Measurements from ENCODE around the gene TMEM41A.
"Not testable (repeated sequence)": the region's sequence is repeated elsewhere in the genome, so short reads cannot be mapped to it uniquely, and the experiment has no call there.

The TMEM41A gene

DNA sequence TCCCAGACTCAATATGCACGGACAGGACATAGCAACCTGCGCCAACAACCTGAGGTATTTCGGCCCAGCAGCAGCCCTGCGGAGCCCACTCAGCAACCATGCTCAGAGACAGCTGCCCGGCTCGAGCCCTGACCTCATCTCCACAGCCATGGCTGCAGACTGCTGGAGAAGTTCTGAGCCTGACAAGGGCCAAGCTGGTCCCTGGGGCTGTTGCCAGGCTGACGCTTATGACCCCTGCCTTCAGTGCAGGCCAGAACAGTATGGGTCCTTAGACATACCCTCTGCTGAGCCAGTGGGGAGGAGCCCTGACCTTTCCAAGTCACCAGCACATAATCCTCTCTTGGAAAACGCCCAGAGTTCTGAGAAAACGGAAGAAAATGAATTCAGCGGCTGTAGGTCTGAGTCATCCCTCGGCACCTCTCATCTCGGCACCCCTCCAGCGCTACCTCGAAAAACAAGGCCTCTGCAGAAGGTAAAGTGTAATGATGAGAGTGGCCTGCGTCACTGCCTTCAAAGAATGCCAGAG is 25.5 kb downstream of the TMEM41A start:
- H3K4me3 ChIP-seq (ENCODE audit: low read length) = no peak overlapping the region
- no peak overlapping the region for H3K4me2 ChIP-seq (ENCODE audit: low read length)
- TF ChIP-seq, protein P1, sequence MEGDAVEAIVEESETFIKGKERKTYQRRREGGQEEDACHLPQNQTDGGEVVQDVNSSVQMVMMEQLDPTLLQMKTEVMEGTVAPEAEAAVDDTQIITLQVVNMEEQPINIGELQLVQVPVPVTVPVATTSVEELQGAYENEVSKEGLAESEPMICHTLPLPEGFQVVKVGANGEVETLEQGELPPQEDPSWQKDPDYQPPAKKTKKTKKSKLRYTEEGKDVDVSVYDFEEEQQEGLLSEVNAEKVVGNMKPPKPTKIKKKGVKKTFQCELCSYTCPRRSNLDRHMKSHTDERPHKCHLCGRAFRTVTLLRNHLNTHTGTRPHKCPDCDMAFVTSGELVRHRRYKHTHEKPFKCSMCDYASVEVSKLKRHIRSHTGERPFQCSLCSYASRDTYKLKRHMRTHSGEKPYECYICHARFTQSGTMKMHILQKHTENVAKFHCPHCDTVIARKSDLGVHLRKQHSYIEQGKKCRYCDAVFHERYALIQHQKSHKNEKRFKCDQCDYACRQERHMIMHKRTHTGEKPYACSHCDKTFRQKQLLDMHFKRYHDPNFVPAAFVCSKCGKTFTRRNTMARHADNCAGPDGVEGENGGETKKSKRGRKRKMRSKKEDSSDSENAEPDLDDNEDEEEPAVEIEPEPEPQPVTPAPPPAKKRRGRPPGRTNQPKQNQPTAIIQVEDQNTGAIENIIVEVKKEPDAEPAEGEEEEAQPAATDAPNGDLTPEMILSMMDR (IDR thresholded peaks at IDR 0.05; ENCODE audit: low read depth, low read length) = no peak
- no peak for TF ChIP-seq EZH2phosphoT487 (IDR thresholded peaks at IDR 0.05; ENCODE audit: low read depth)
- no peaks in the 10 kb centered on the region for H3K4me1 ChIP-seq (ENCODE audit: low read length)
- H3K79me2 ChIP-seq (ENCODE audit: low read length) = no peaks in the 10 kb centered on the region
- H3K36me3 ChIP-seq (replicated peaks; ENCODE audit: low read depth, low read length) = no peaks in the 10 kb centered on the region
- H4K20me1 ChIP-seq (ENCODE audit: insufficient read depth, low read length) = no peaks in the 10 kb centered on the region
- H2AFZ ChIP-seq (ENCODE audit: low read depth, low read length) = no peak overlapping the region
- no peaks in the 10 kb centered on the region for H3K9me3 ChIP-seq (ENCODE audit: insufficient read depth, low read length)
- H3K27me3 ChIP-seq (ENCODE audit: low read depth, low read length) = no peaks in the 10 kb centered on the region
- H3K27ac ChIP-seq (ENCODE audit: low read length) = no peak overlapping the region
- no peak overlapping the region for H3K9ac ChIP-seq (ENCODE audit: low read length)

DNA sequence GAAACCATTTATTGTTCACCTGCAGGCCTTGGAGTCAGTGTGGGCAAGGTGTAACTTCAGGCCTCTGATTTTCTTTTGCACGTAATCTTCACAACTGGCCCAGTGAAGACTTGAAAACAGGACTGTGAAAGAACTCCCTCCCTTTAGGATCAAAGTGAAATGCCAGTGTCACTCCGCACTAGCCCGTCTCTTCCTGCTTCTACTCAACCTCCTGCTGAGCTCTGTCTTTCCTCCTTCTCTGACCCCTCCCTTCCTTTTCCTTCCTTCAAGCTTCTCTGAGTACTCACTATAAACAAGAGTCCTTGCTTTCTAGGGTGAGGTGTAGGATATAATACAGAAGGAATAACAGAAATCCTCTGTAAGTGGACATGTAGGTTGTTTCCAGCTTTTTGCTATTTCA is 28.5 kb downstream of the TMEM41A start:
- Histone ChIP-seq H3K27me3 (ENCODE audit: low read depth, low read length) (no peaks in the 10 kb centered on the region), H3K4me2 (ENCODE audit: low read length) (no peak overlapping the region), H3K9ac (ENCODE audit: low read length) (no peak overlapping the region), H3K4me3 (ENCODE audit: low read length) (no peak overlapping the region), H3K27ac (ENCODE audit: low read length) (no peak overlapping the region), H3K9me3 (ENCODE audit: insufficient read depth, low read length) (no peaks in the 10 kb centered on the region), H2AFZ (ENCODE audit: low read depth, low read length) (no peak overlapping the region), H3K36me3 (replicated peaks; ENCODE audit: low read depth, low read length) (no peaks in the 10 kb centered on the region), H3K79me2 (ENCODE audit: low read length) (no peaks in the 10 kb centered on the region), H3K4me1 (ENCODE audit: low read length) (peaks cover 10% of the 10 kb centered on the region), H4K20me1 (ENCODE audit: insufficient read depth, low read length) (no peaks in the 10 kb centered on the region)
- no peak for TF ChIP-seq EZH2phosphoT487 (IDR thresholded peaks at IDR 0.05; ENCODE audit: low read depth)
- TF ChIP-seq, protein P1 (IDR thresholded peaks at IDR 0.05; ENCODE audit: low read depth, low read length) = no peak

DNA sequence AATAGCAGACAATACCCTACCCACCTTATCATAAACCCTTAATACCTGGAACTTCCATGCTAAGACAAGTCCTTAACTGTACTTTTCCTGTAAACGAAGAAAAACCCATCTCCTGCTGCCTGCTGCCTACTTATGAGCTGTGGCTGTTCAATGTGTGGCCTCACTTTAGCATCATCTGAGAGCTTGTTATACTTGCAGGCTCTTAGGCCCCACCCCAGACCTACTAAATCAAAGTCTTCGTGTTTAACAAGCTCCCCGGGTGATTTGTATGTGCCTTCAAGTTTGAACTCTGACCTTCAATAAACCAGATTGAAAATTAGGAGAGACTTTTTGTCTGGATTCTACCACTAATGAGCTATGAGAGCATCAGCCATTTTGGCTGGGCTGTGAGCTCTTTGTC is 29.3 kb downstream of the TMEM41A start:
- Histone ChIP-seq H3K79me2 (ENCODE audit: low read length) (no peaks in the 10 kb centered on the region), H3K9me3 (ENCODE audit: insufficient read depth, low read length) (no peaks in the 10 kb centered on the region), H3K27me3 (ENCODE audit: low read depth, low read length) (no peaks in the 10 kb centered on the region), H3K4me1 (ENCODE audit: low read length) (peaks cover 10% of the 10 kb centered on the region), H2AFZ (ENCODE audit: low read depth, low read length) (no peak overlapping the region), H3K4me3 (ENCODE audit: low read length) (no peak overlapping the region), H4K20me1 (ENCODE audit: insufficient read depth, low read length) (no peaks in the 10 kb centered on the region), H3K9ac (ENCODE audit: low read length) (no peak overlapping the region), H3K27ac (ENCODE audit: low read length) (no peak overlapping the region), H3K4me2 (ENCODE audit: low read length) (no peak overlapping the region), H3K36me3 (replicated peaks; ENCODE audit: low read depth, low read length) (no peaks in the 10 kb centered on the region)
- TF ChIP-seq, protein P1 (IDR thresholded peaks at IDR 0.05; ENCODE audit: low read depth, low read length) = no peak
- TF ChIP-seq EZH2phosphoT487 (IDR thresholded peaks at IDR 0.05; ENCODE audit: low read depth) = no peak

DNA sequence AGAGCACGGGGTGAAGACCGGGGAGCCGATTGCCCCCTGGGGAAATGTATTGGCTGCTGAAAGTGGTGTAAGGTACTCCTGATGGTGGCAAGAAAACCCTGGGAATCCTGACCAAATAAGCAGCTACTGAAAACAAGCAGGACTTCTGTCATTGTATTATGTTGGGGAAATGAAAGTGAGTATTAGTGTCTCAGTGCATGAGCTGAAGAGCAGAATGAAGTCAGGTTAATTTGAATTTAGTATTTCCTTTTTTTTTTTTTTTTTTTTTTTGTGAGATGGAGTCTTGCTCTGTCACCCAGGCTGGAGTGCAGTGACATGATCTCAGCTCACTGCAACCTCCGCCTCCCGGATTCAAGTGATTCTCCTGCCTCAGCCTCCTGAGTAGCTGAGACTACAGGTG is 32.7 kb downstream of the TMEM41A start:
- not testable (repeated sequence) for H3K9ac ChIP-seq (ENCODE audit: low read length); H2AFZ ChIP-seq (ENCODE audit: low read depth, low read length); H4K20me1 ChIP-seq (ENCODE audit: insufficient read depth, low read length); H3K9me3 ChIP-seq (ENCODE audit: insufficient read depth, low read length); H3K36me3 ChIP-seq (replicated peaks; ENCODE audit: low read depth, low read length); H3K79me2 ChIP-seq (ENCODE audit: low read length); H3K4me3 ChIP-seq (ENCODE audit: low read length); H3K27me3 ChIP-seq (ENCODE audit: low read depth, low read length); H3K27ac ChIP-seq (ENCODE audit: low read length)
- Histone ChIP-seq H3K4me1 (ENCODE audit: low read length) (peaks cover 10% of the 10 kb centered on the region), H3K4me2 (ENCODE audit: low read length) (peak overlapping the region; percentile 60)

DNA sequence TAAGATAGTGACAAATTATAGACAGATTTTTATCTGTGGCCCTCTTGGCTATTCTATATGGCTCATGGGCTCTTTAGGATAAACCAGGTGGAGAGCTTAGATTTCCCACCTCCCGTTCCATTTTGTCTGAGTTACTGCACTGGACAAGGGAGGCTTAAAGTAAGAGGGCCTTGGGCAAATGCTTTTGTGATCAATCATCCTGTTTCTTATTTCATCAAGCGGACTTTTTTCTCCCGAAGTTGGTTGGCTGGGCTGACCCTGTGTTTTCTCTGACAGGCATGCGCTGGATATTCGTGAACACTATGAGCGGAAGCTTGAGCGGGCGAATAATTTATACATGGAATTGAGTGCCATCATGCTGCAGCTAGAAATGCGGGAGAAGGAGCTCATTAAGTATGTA is 33.4 kb downstream of the TMEM41A start:
- H3K36me3 ChIP-seq (replicated peaks; ENCODE audit: low read depth, low read length) = no peaks in the 10 kb centered on the region
- no peaks in the 10 kb centered on the region for H3K27me3 ChIP-seq (ENCODE audit: low read depth, low read length)
- TF ChIP-seq EZH2phosphoT487 (IDR thresholded peaks at IDR 0.05; ENCODE audit: low read depth) = no peak
- TF ChIP-seq, protein P1 (IDR thresholded peaks at IDR 0.05; ENCODE audit: low read depth, low read length) = no peak
- H2AFZ ChIP-seq (ENCODE audit: low read depth, low read length) = no peak overlapping the region
- H3K9me3 ChIP-seq (ENCODE audit: insufficient read depth, low read length) = no peaks in the 10 kb centered on the region
- no peaks in the 10 kb centered on the region for H4K20me1 ChIP-seq (ENCODE audit: insufficient read depth, low read length)
- H3K79me2 ChIP-seq (ENCODE audit: low read length) = no peaks in the 10 kb centered on the region
- no peak overlapping the region for H3K4me3 ChIP-seq (ENCODE audit: low read length)
- no peak overlapping the region for H3K9ac ChIP-seq (ENCODE audit: low read length)
- peaks cover 10% of the 10 kb centered on the region for H3K4me1 ChIP-seq (ENCODE audit: low read length)
- peak overlapping the region; percentile 60; the same call in 1 of the 2 replicates for H3K4me2 ChIP-seq (ENCODE audit: low read length)
- no peak overlapping the region for H3K27ac ChIP-seq (ENCODE audit: low read length)

Data from OCI-LY3 (cell line).